BJ (cell line): ENCODE data around the gene TCF20. TPM values are rescaled to one million over a fixed set of nuclear protein-coding genes. Genes with fewer than 3 reads are reported as not detected.

Source experiments
- CTCF ChIA-PET: fragments of 350-600 bp; formaldehyde crosslinking; extraction: SDS; loops from one replicate; lab custom pipeline; 2021; ENCODE audit warnings: antibody characterized with exemption, inconsistent platforms; lab: Yijun Ruan, JAX
- POLR2A ChIA-PET: fragments of 300-600 bp; sonication (Branson Sonifier 250); formaldehyde crosslinking; extraction: SDS; loops from one replicate; lab custom pipeline; 2021; ENCODE audit warnings: antibody characterized with exemption; lab: Charles Lee
- DNase-seq: peaks from one replicate; pipeline ENCODE4 v3.0.0-alpha.2; 2011; ENCODE audit warnings: low read depth
- H3K27me3 ChIP-seq: 2 replicates; pipeline ENCODE4 v1.6.0; 2011; ENCODE audit warnings: low read length; ENCODE audit not compliant: control insufficient read depth, insufficient read depth
- H3K36me3 ChIP-seq: 2 replicates; pipeline ENCODE4 v1.5.1; 2011; ENCODE audit warnings: low read length; ENCODE audit not compliant: control insufficient read depth, insufficient read depth
- H3K4me3 ChIP-seq: 2 replicates; pipeline ENCODE4 v1.5.1; 2011; ENCODE audit warnings: low read depth, mild to moderate bottlenecking, control low read depth, low read length
- polyA plus RNA-seq: library from polyadenylated mRNA; depleted of rRNA; stranded (reverse); fragments of >200 nt; gene quantifications from 2 replicates; pipeline ENCODE4 v1.2.3, GENCODE V29; 2011
- TF ChIP-seq, protein P1 (sequence below): IDR thresholded peaks from 2 replicates; pipeline ENCODE4 v1.5.1; 2011; ENCODE audit warnings: low read depth, mild to moderate bottlenecking, control low read depth, inconsistent platforms, low read length, moderate library complexity; ENCODE audit not compliant: insufficient read depth

Gene TCF20
- polyA plus RNA-seq, 1 experiment = 19.9 TPM

DNA sequence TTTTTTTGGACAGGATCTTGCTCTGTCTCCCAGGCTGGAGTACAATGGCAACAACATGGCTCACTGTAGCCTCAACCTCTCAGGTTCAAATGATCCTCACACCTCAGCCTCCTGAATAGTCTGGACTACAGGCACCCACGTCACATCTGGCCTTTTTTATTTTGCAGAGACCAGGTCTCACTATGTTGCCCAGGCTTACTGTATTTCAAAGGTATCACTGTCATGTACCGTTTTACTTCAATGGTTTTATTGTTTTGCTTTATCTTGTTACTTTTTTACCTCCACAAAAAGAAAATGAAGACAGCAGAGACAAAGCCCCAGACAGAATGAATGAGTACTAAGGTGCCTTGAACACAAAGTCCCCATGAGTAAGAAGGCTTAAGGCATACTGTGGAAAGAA is 5.1 kb downstream of the TCF20 start:
- no peak overlapping the region for H3K4me3 ChIP-seq
- H3K36me3 ChIP-seq = no peaks in the 10 kb centered on the region
- ChIA-PET POLR2A (no interaction called here), CTCF (no interaction called here)
- H3K27me3 ChIP-seq = no peaks in the 10 kb centered on the region
- TF ChIP-seq, protein P1, sequence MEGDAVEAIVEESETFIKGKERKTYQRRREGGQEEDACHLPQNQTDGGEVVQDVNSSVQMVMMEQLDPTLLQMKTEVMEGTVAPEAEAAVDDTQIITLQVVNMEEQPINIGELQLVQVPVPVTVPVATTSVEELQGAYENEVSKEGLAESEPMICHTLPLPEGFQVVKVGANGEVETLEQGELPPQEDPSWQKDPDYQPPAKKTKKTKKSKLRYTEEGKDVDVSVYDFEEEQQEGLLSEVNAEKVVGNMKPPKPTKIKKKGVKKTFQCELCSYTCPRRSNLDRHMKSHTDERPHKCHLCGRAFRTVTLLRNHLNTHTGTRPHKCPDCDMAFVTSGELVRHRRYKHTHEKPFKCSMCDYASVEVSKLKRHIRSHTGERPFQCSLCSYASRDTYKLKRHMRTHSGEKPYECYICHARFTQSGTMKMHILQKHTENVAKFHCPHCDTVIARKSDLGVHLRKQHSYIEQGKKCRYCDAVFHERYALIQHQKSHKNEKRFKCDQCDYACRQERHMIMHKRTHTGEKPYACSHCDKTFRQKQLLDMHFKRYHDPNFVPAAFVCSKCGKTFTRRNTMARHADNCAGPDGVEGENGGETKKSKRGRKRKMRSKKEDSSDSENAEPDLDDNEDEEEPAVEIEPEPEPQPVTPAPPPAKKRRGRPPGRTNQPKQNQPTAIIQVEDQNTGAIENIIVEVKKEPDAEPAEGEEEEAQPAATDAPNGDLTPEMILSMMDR = no peak
- no peak for DNase-seq

DNA sequence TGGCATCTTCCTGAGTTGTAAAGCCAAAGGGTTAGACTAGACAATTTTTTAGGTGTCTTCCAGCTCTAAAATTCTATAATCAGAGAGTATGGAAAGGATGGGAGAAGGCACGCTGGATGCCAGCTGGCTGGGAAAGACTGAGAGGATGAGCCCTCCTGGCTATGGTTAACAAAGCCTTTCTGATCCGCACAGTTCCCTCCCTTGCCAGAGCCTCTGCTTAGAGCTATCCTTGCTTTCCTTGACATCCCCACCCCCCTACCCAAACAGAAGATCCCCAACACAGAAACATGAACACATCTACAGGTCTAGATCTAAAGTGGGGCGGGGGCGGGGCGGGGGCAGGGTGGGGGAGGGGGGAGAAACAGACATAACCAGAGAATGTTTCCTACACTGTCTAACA is 6.5 kb downstream of the TCF20 start:
- TF ChIP-seq, protein P1 = no peak
- CTCF ChIA-PET = interaction anchor here (0.5 to 1.3 kb wide), 3 partner anchors 172 to 180 kb away, joined by 3 read pairs; no protein-coding TSS in a partner anchor
- H3K27me3 ChIP-seq = no peaks in the 10 kb centered on the region
- no peak for DNase-seq
- no peak overlapping the region for H3K4me3 ChIP-seq
- POLR2A ChIA-PET = no interaction called here
- no peaks in the 10 kb centered on the region for H3K36me3 ChIP-seq

DNA sequence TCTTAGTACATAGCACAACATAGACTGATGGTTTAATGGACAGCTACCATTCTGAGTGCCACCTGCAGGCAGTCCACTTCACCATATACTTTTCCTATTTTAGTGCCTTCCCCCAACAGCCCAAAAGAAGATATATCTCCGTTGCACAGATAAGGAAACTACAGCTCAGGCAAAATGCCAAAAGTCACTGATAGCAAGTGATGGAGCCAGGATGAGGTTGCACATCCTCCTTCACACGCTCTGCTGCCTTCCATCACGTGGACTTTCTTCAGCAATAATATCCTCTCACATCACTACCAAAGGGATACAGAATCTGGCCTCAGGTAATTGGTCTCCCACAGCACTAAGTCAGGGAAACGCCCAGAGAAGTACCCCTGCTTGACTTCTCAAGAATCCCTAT is 7.5 kb downstream of the TCF20 start:
- TF ChIP-seq, protein P1 = no peak
- ChIA-PET CTCF (interaction anchor here (1.3 kb wide), 1 partner anchor 181 kb away, joined by 3 read pairs; no protein-coding TSS in a partner anchor), POLR2A (no interaction called here)
- Histone ChIP-seq H3K27me3 (no peaks in the 10 kb centered on the region), H3K36me3 (no peaks in the 10 kb centered on the region), H3K4me3 (no peak overlapping the region)
- no peak for DNase-seq

DNA sequence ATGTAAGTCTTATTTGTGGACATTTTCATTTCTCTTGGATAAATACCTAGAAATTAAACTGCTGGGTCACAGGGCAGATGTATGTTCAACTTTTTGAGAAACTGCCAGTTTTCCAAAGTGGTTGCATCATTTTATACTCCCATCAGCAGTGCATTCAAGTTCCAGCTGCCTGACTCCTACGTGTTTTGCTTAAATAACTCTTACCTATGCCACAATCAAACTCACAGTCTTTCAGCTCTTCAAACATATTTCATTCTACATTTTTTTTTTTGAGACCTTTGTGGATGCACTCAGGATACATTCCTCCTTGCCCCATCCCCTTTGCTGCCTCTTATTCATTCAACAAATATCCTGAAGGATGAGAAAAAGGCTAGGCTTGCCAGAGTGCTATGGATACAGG is 9.2 kb downstream of the TCF20 start:
- DNase-seq = no peak
- Histone ChIP-seq H3K4me3 (no peak overlapping the region), H3K27me3 (no peaks in the 10 kb centered on the region), H3K36me3 (no peaks in the 10 kb centered on the region)
- TF ChIP-seq, protein P1 = no peak
- ChIA-PET CTCF (interaction anchor here (0.6 kb wide), 1 partner anchor 13 kb away, joined by 3 read pairs; no protein-coding TSS in a partner anchor), POLR2A (no interaction called here)

DNA sequence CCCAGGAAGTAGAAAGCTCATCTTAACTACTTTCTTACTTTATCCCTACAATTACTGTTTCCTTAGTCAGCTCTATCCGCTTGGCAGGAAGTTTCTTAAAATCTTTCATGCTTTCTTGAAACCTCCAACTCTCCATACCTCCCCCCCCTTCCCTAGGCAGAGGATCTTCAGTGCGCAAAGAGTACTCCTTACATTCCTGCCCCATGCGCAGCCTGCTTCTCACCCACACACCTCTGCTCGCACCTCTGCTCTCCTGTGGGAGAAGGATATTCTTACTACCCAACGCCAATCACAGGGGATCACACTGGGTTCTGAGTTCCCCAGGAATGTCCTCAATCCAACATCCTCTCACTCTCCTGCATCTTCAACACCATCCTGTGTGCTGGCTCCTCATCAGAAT is 12.3 kb downstream of the TCF20 start:
- no peak for DNase-seq
- ChIA-PET CTCF (no interaction called here), POLR2A (no interaction called here)
- no peak overlapping the region for H3K4me3 ChIP-seq
- H3K27me3 ChIP-seq = no peaks in the 10 kb centered on the region
- TF ChIP-seq, protein P1 = no peak
- no peaks in the 10 kb centered on the region for H3K36me3 ChIP-seq
